Uterus (tissue), 4 donors: ENCODE data around the gene ADIPOR2. TPM values are rescaled to one million over a fixed set of nuclear protein-coding genes. Genes with fewer than 3 reads are reported as not detected.

Experiments used
- DNase-seq, 2 donors: peaks; one replicate each; pipeline ENCODE4 v3.0.0-alpha.2; 2019 to 2020
- H3K27ac ChIP-seq, 2 donors: fragments of 200-600 bp; sonication (generic); 1 replicate in 1 of 2; 2 replicates in 1 of 2; pipeline ENCODE4 v1.5.1; 2016 to 2018
- H3K27me3 ChIP-seq, 2 donors: fragments of 200-600 bp; sonication (generic); one replicate each; pipeline ENCODE4 v1.5.1; 2018 to 2019; ENCODE audit warnings: control low read depth in 1 of 2
- H3K36me3 ChIP-seq, 2 donors: fragments of 200-600 bp; sonication (generic); one replicate each; pipeline ENCODE4 v1.5.1; 2019; ENCODE audit warnings: control low read depth in 1 of 2
- H3K4me1 ChIP-seq, 2 donors: fragments of 200-600 bp; sonication (generic); one replicate each; pipeline ENCODE4 v1.5.1; 2018 to 2019; ENCODE audit warnings: control low read depth in 1 of 2
- H3K4me3 ChIP-seq, 2 donors: fragments of 200-600 bp; sonication (generic); 1 replicate in 1 of 2; 2 replicates in 1 of 2; pipeline ENCODE4 v1.5.1; 2018 to 2019; ENCODE audit warnings: mild to moderate bottlenecking in 1 of 2
- H3K9me3 ChIP-seq, 2 donors: fragments of 200-600 bp; sonication (generic); one replicate each; pipeline ENCODE4 v1.5.1; 2019; ENCODE audit warnings: control low read depth in 1 of 2
- POLR2A ChIP-seq, 2 donors: fragments of 450-650 bp; IDR thresholded peaks; one replicate each; pipeline ENCODE4 v1.6.1; 2016; ENCODE audit warnings: antibody characterized with exemption in 2 of 2, mild to moderate bottlenecking in 1 of 2, moderate library complexity in 1 of 2
- intact Hi-C: fragments of 100-400 bp; cut with DNase I; formaldehyde crosslinking; loops from one replicate; pipeline ENCODE4 v1.15.1; 2023; ENCODE audit warnings: low total_unique reads
- total RNA-seq, 4 donors: library from RNA; depleted of rRNA in 3 of 4; stranded (reverse); fragments of >200 nt in 3 of 4; gene quantifications; one replicate each; pipeline versions ENCODE4 v1.1.0 to v1.2.4, GENCODE V29; 2014 to 2023
- TF ChIP-seq, protein P1 (sequence below), 4 experiments: fragments of 200-600 bp in 2 of 4; fragments of 450-650 bp in 2 of 4; sonication (generic) in 2 of 4; IDR thresholded peaks; one replicate each; pipeline ENCODE4 v1.5.1; 2016 to 2019; ENCODE audit warnings: antibody characterized with exemption in 4 of 4, mild to moderate bottlenecking in 2 of 4, moderate library complexity in 1 of 4
- donor health status: DM: yes; HTN: yes; CAD: no.

ADIPOR2 gene
- total RNA-seq, 4 donors from 2014 or later = 30.3 to 71.2 (median 42.3) TPM

DNA sequence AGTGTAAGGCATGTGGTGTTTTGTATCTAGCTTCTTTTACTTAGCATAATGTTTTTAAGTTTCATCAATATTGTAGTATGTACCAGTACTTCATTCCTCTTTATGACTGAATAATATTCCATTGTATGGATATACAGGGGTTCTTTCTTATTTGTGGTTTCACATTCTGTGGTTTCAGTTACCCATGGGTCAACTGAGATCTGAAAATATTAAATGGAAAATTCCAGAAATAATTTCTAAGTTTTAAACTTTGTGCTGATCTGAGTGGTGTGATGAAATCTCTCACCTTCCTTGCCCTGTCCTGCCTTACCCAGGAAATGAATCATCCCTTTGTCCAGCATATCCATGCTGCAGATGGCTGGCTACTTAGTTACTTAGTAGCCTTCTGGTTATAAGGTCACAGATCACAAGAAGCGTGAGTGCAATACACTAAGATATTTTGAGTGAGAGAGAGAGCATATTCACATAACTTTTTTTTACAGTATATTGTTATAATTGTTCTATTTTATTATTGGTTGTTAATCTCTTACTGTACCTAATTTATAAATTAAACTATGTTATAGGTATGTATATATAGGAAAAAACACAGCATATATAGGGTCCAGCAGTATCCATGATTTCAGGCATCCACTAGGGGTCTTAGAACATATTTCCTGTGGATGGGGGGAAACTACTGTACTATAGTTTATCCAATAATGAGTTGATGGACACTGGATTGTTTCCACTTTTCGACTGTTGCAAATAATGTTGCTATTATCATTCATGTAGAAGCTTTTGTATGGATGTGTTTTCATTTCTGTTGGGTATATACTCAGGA, 69.9 kb downstream of the ADIPOR2 start:
- no peak overlapping the region for H3K4me3 ChIP-seq

GRCh38 chr12:1761857-1762256, 71.0 kb downstream of the ADIPOR2 start:
- no peaks in the 10 kb centered on the region for H3K27me3 ChIP-seq
- H3K4me1 ChIP-seq = no peaks in the 10 kb centered on the region
- no peak overlapping the region for H3K4me3 ChIP-seq
- H3K36me3 ChIP-seq = no peaks in the 10 kb centered on the region
- H3K27ac ChIP-seq = no peak overlapping the region
- intact Hi-C loops = no loop called here
- TF ChIP-seq, protein P1, sequence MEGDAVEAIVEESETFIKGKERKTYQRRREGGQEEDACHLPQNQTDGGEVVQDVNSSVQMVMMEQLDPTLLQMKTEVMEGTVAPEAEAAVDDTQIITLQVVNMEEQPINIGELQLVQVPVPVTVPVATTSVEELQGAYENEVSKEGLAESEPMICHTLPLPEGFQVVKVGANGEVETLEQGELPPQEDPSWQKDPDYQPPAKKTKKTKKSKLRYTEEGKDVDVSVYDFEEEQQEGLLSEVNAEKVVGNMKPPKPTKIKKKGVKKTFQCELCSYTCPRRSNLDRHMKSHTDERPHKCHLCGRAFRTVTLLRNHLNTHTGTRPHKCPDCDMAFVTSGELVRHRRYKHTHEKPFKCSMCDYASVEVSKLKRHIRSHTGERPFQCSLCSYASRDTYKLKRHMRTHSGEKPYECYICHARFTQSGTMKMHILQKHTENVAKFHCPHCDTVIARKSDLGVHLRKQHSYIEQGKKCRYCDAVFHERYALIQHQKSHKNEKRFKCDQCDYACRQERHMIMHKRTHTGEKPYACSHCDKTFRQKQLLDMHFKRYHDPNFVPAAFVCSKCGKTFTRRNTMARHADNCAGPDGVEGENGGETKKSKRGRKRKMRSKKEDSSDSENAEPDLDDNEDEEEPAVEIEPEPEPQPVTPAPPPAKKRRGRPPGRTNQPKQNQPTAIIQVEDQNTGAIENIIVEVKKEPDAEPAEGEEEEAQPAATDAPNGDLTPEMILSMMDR (IDR thresholded peaks at IDR 0.05) = no peak
- no peak for DNase-seq
- no peaks in the 10 kb centered on the region for H3K9me3 ChIP-seq

More for the DNA sequence above, 69.9 kb downstream of the ADIPOR2 start:
- H3K27ac ChIP-seq = no peak overlapping the region
- no peaks in the 10 kb centered on the region for H3K4me1 ChIP-seq
- TF ChIP-seq POLR2A (IDR thresholded peaks at IDR 0.05) = no peak
- TF ChIP-seq, protein P1 (IDR thresholded peaks at IDR 0.05) = no peak
- no peaks in the 10 kb centered on the region for H3K9me3 ChIP-seq
- no peak for DNase-seq
- no peaks in the 10 kb centered on the region for H3K27me3 ChIP-seq
- intact Hi-C loops = no loop called here
- no peaks in the 10 kb centered on the region for H3K36me3 ChIP-seq

DNA sequence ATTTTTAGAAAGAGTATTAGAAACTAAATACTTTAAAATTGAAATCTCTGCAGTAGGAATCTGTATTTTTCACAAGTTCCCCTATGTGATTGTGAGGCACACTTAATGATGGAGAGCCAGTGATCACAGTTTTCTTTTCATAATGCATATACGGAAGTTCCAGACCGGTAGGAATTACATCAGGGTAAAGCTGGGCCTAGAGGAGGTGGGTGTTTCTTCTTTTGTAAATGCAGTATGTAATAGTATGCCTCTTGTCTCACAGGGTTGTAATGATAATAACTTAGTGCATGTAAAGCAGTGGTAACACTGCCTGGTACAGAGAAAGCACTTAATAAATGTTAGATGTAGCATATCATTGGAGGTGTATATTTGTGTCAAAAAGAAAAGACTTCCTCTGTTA, 72.3 kb downstream of the ADIPOR2 start:
- intact Hi-C loops = no loop called here
- no peaks in the 10 kb centered on the region for H3K27me3 ChIP-seq
- TF ChIP-seq POLR2A (IDR thresholded peaks at IDR 0.05) = no peak
- TF ChIP-seq, protein P1 (IDR thresholded peaks at IDR 0.05) = no peak
- no peaks in the 10 kb centered on the region for H3K4me1 ChIP-seq
- H3K27ac ChIP-seq = no peak overlapping the region
- no peaks in the 10 kb centered on the region for H3K36me3 ChIP-seq
- DNase-seq = no peak
- H3K9me3 ChIP-seq = no peaks in the 10 kb centered on the region
- H3K4me3 ChIP-seq = no peak overlapping the region

DNA sequence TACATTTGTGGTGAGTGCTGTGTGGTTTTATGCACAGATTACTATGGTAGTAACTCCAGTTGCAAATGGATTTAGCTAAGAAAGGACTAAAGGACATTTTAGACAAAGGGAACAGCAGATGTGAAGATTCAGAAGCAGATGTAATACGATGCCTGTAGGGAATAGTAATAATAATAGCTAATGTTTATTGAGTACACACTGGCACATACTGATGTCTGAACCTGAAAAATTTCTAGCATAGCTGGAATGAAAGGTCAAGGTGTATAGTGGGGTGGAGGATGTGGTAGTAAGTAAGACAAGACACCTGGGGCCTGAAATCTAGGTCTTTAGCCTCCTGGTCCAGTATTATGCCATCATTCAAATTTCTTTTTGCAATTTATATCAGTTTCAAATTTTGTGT, 75.2 kb downstream of the ADIPOR2 start:
- H3K9me3 ChIP-seq = no peaks in the 10 kb centered on the region
- TF ChIP-seq, protein P1 (IDR thresholded peaks at IDR 0.05) = no peak
- TF ChIP-seq POLR2A (IDR thresholded peaks at IDR 0.05) = no peak
- DNase-seq = no peak
- no peaks in the 10 kb centered on the region for H3K27me3 ChIP-seq
- no peaks in the 10 kb centered on the region for H3K36me3 ChIP-seq
- no peaks in the 10 kb centered on the region for H3K4me1 ChIP-seq
- no peak overlapping the region for H3K4me3 ChIP-seq
- intact Hi-C loops = no loop called here
- H3K27ac ChIP-seq = no peak overlapping the region

- Histone ChIP-seq H3K36me3 (no peaks in the 10 kb centered on the region), H3K4me1 (no peaks in the 10 kb centered on the region), H3K4me3 (no peak overlapping the region), H3K9me3 (no peaks in the 10 kb centered on the region), H3K27me3 (no peaks in the 10 kb centered on the region), H3K27ac (no peak overlapping the region)
- intact Hi-C loops = no loop called here
- no peak for DNase-seq
- no peak for TF ChIP-seq POLR2A (IDR thresholded peaks at IDR 0.05)
- TF ChIP-seq, protein P1 (IDR thresholded peaks at IDR 0.05) = no peak
These were observed 76.7 kb downstream of the ADIPOR2 start for GRCh38 chr12:1767407-1768090.
